Fibroblast of skin of back (primary cell): ENCODE results near the gene ACO2.
"Not testable (repeated sequence)": the region's sequence is repeated elsewhere in the genome, so short reads cannot be mapped to it uniquely, and the experiment has no call there.

Experiments
- DNase-seq: peaks from one replicate; pipeline ENCODE4 v3.0.0-alpha.2; 2013

Gene ACO2

GRCh38 chr22:41448189-41448808 lies 20.6 kb upstream of the ACO2 start:
- peak; percentile 100 for DNase-seq

GRCh38 chr22:41458161-41458728 lies 10.7 kb upstream of the ACO2 start:
- DNase-seq = no peak

GRCh38 chr22:41459431-41459830 lies 9.5 kb upstream of the ACO2 start:
- no peak for DNase-seq

GRCh38 chr22:41460071-41460470 lies 8.8 kb upstream of the ACO2 start:
- not testable (repeated sequence) for DNase-seq

GRCh38 chr22:41461901-41462300 lies 7.0 kb upstream of the ACO2 start:
- no peak for DNase-seq

- DNase-seq = peak; percentile 14
Measured at GRCh38 chr22:41469218-41469851, 418 bp downstream of the ACO2 start.

- DNase-seq = no peak
Measured at GRCh38 chr22:41470886-41471285, 2.0 kb downstream of the ACO2 start.

- no peak for DNase-seq
Measured at GRCh38 chr22:41471568-41471967, 2.7 kb downstream of the ACO2 start.

GRCh38 chr22:41474872-41475451 lies 6.0 kb downstream of the ACO2 start:
- DNase-seq = no peak

GRCh38 chr22:41478473-41478872 lies 9.6 kb downstream of the ACO2 start:
- DNase-seq = no peak

GRCh38 chr22:41478891-41479521 lies 10.1 kb downstream of the ACO2 start:
- no peak for DNase-seq

- DNase-seq = peak; percentile 89
Measured at GRCh38 chr22:41479671-41480396, 10.9 kb downstream of the ACO2 start.

- DNase-seq = peak; percentile 82
Measured at GRCh38 chr22:41480397-41480735, 11.4 kb downstream of the ACO2 start.

- peak; percentile 86 for DNase-seq
Measured at GRCh38 chr22:41481131-41481830, 12.4 kb downstream of the ACO2 start.

- no peak for DNase-seq
Measured at GRCh38 chr22:41481925-41482318, 13.0 kb downstream of the ACO2 start.

- DNase-seq = peak; percentile 56
Measured at GRCh38 chr22:41482319-41482935, 13.5 kb downstream of the ACO2 start.

- DNase-seq = no peak
Measured at GRCh38 chr22:41485033-41485432, 16.1 kb downstream of the ACO2 start.

- no peak for DNase-seq
Measured at GRCh38 chr22:41487037-41487935, 18.4 kb downstream of the ACO2 start.

GRCh38 chr22:41488076-41488475 lies 19.2 kb downstream of the ACO2 start:
- no peak for DNase-seq

GRCh38 chr22:41488596-41489385 lies 19.9 kb downstream of the ACO2 start:
- no peak for DNase-seq
